CD14-positive monocyte (primary cell): Measurements from ENCODE around the gene CCDC117. TPM values are rescaled to one million over a fixed set of nuclear protein-coding genes. Genes with fewer than 3 reads are reported as not detected.
A peak's percentile ranks its signal among the peaks of the same experiment; 100 is the strongest.

Experiments used
- DNase-seq, 3 donors: peaks; one replicate each; pipeline ENCODE4 v3.0.0-alpha.2; 2011 to 2022
- H2AFZ ChIP-seq: 2 replicates; pipeline ENCODE4 v1.6.0; 2012; ENCODE audit warnings: mild to moderate bottlenecking, low read depth, low read length, inconsistent platforms; ENCODE audit not compliant: insufficient read depth, poor library complexity, severe bottlenecking
- H3K27ac ChIP-seq, 2 donors: 1 replicate in 1 of 2; 2 replicates in 1 of 2; pipeline ENCODE4 v1.5.1; 2012 to 2013; ENCODE audit warnings: low read length in 2 of 2, control low read depth in 1 of 2, inconsistent platforms in 1 of 2, low read depth in 1 of 2, mild to moderate bottlenecking in 1 of 2
- H3K27me3 ChIP-seq, 2 donors: one replicate each; pipeline versions ENCODE4 v1.6.0 to v1.6.1; 2011 to 2013; ENCODE audit warnings: low read length in 2 of 2; ENCODE audit not compliant: control insufficient read depth in 2 of 2, insufficient read depth in 2 of 2
- H3K36me3 ChIP-seq, 2 donors: replicated peaks in 1 of 2; 1 replicate in 1 of 2; 2 replicates in 1 of 2; pipeline versions ENCODE4 v1.5.1 to v1.6.1; 2012 to 2013; ENCODE audit warnings: low read length in 2 of 2, control low read depth in 1 of 2, inconsistent platforms in 1 of 2, mild to moderate bottlenecking in 1 of 2; ENCODE audit not compliant: insufficient read depth in 2 of 2, control insufficient read depth in 1 of 2
- H3K4me1 ChIP-seq, 2 donors: 1 replicate in 1 of 2; 2 replicates in 1 of 2; pipeline versions ENCODE4 v1.5.1 to v1.6.1; 2012 to 2013; ENCODE audit warnings: low read length in 2 of 2, control low read depth in 1 of 2, inconsistent platforms in 1 of 2, mild to moderate bottlenecking in 1 of 2, moderate library complexity in 1 of 2; ENCODE audit not compliant: insufficient read depth in 2 of 2, control insufficient read depth in 1 of 2
- H3K4me2 ChIP-seq: replicated peaks from 2 replicates; pipeline ENCODE3; 2012; ENCODE audit warnings: low read length, moderate library complexity, mild to moderate bottlenecking; ENCODE audit not compliant: poor library complexity, severe bottlenecking; ENCODE audit errors: extremely low read depth
- H3K4me3 ChIP-seq, 3 experiments: fragments of 200-600 bp in 1 of 3; sonication (generic) in 1 of 3; replicated peaks in 1 of 3; 1 replicate in 2 of 3; 2 replicates in 1 of 3; pipeline ENCODE4 v1.5.1; 2011 to 2013; ENCODE audit warnings: low read length in 3 of 3, mild to moderate bottlenecking in 3 of 3, control low read depth in 2 of 3, low read depth in 2 of 3, inconsistent platforms in 1 of 3, moderate library complexity in 1 of 3
- H3K79me2 ChIP-seq: 2 replicates; pipeline ENCODE4 v1.6.0; 2012; ENCODE audit warnings: mild to moderate bottlenecking, control low read depth, inconsistent platforms, low read length, moderate library complexity; ENCODE audit not compliant: insufficient read depth
- H3K9ac ChIP-seq: 2 replicates; pipeline ENCODE4 v1.6.0; 2017; ENCODE audit warnings: low read length, mild to moderate bottlenecking; ENCODE audit not compliant: insufficient read depth, poor library complexity, severe bottlenecking
- H3K9me3 ChIP-seq, 2 donors: replicated peaks in 1 of 2; 1 replicate in 1 of 2; 2 replicates in 1 of 2; pipeline versions ENCODE4 v1.5.1 to v1.6.1; 2012 to 2013; ENCODE audit warnings: low read length in 2 of 2, control low read depth in 1 of 2; ENCODE audit not compliant: control insufficient read depth in 1 of 2, insufficient read depth in 1 of 2
- H4K20me1 ChIP-seq: 2 replicates; pipeline ENCODE4 v1.6.0; 2012; ENCODE audit warnings: mild to moderate bottlenecking, low read length, control low read depth, moderate library complexity; ENCODE audit not compliant: insufficient read depth
- H3K27ac Mint-ChIP-seq, 7 donors: one replicate each; pipeline ENCODE4 v1.8.0; 2020; ENCODE audit warnings: mild to moderate bottlenecking in 7 of 7, mixed read lengths in 7 of 7, moderate library complexity in 6 of 7, inconsistent platforms in 2 of 7
- H3K27me3 Mint-ChIP-seq, 3 donors: one replicate each; pipeline ENCODE4 v1.8.0; 2021 to 2022; ENCODE audit warnings: low read depth in 3 of 3, mild to moderate bottlenecking in 3 of 3, mixed read lengths in 3 of 3, moderate library complexity in 3 of 3, inconsistent platforms in 1 of 3
- H3K36me3 Mint-ChIP-seq, 2 donors: one replicate each; pipeline ENCODE4 v1.8.0; 2020; ENCODE audit warnings: mixed read lengths in 2 of 2, inconsistent platforms in 1 of 2, mild to moderate bottlenecking in 1 of 2
- H3K4me1 Mint-ChIP-seq: one replicate; pipeline ENCODE4 v1.8.0; 2020; ENCODE audit warnings: mild to moderate bottlenecking, mixed read lengths
- H3K4me3 Mint-ChIP-seq, 2 donors: one replicate each; pipeline ENCODE4 v1.8.0; 2020; ENCODE audit warnings: mild to moderate bottlenecking in 2 of 2, mixed read lengths in 2 of 2, moderate library complexity in 1 of 2
- H3K9me3 Mint-ChIP-seq, 7 donors: one replicate each; pipeline ENCODE4 v1.8.0; 2020 to 2022; ENCODE audit warnings: mixed read lengths in 7 of 7, mild to moderate bottlenecking in 6 of 7, moderate library complexity in 6 of 7, inconsistent platforms in 2 of 7
- CTCF ChIP-seq: fragments of 200-600 bp; IDR thresholded peaks from one replicate; pipeline ENCODE4 v1.8.0; 2022; ENCODE audit warnings: antibody characterized with exemption, mild to moderate bottlenecking
- WGBS: methylation state at CpG from one replicate; pipeline ENCODE4 v1.1.5; 2013; ENCODE audit warnings: missing lambda C conversion rate; ENCODE audit not compliant: insufficient coverage; 5-methylcytosine and 5-hydroxymethylcytosine counted together
- intact Hi-C, 2 donors: fragments of 100-400 bp; cut with micrococcal nuclease; formaldehyde crosslinking; loops; one replicate each; pipeline versions ENCODE4 v1.15.0 to v1.15.1; 2023
- polyA plus RNA-seq, 3 donors: library from polyadenylated mRNA; depleted of rRNA in 1 of 3; unstranded in 2 of 3; stranded (reverse) in 1 of 3; fragments of 300-500 nt in 2 of 3; fragments of >200 nt in 1 of 3; fragmentation: Illumina TruSeq in 2 of 3; gene quantifications; 1 replicate in 2 of 3; 2 replicates in 1 of 3; pipeline ENCODE4 v1.2.3, GENCODE V29; 2012 to 2021

Gene CCDC117
- polyA plus RNA-seq, 3 donors: 6.8 to 12.6 (median 10.3) TPM

- H2AFZ ChIP-seq: no peak overlapping the region
- no peaks in the 10 kb centered on the region for H3K79me2 ChIP-seq
- H3K9me3 ChIP-seq: no peaks in the 10 kb centered on the region
- H3K36me3 Mint-ChIP-seq: peaks cover 0 to 5% of the 10 kb centered on the region in 2 donors
- no peak for DNase-seq
- no peaks in the 10 kb centered on the region for H3K27me3 ChIP-seq
- peaks cover 0 to 2% (median 0%) of the 10 kb centered on the region in 7 donors for H3K9me3 Mint-ChIP-seq
- peak overlapping the region in 2 of 7 donors; percentile 64 to 67 for H3K27ac Mint-ChIP-seq
- no peaks in the 10 kb centered on the region for H4K20me1 ChIP-seq
- H3K4me2 ChIP-seq: no peak overlapping the region
- TF ChIP-seq CTCF: no peak
- no peak overlapping the region for H3K4me3 Mint-ChIP-seq
- intact Hi-C loops: loop anchor here (5.0 kb wide), 2 partner anchors 224 to 229 kb away; no protein-coding TSS in a partner anchor
- 90% methylated on average over 7 of the region's 7 CpGs for WGBS
- H3K4me1 Mint-ChIP-seq: peaks cover 44% of the 10 kb centered on the region
- H3K4me3 ChIP-seq: no peak overlapping the region
- no peak overlapping the region for H3K9ac ChIP-seq
- H3K27ac ChIP-seq: peak overlapping the region in 1 of 2 donors; percentile 36
- H3K36me3 ChIP-seq: no peaks in the 10 kb centered on the region
- peaks cover 0 to 3% (median 2%) of the 10 kb centered on the region in 3 donors for H3K27me3 Mint-ChIP-seq
- H3K4me1 ChIP-seq: peaks cover 21 to 26% of the 10 kb centered on the region in 2 donors
Observed at GRCh38 chr22:28831140-28832072, 58.9 kb downstream of the CCDC117 start.

- no CpG with 5 or more reads among the region's 1 CpG for WGBS
- H3K9me3 ChIP-seq: no peaks in the 10 kb centered on the region
- no peaks in the 10 kb centered on the region for H3K36me3 ChIP-seq
- Mint-ChIP-seq H3K9me3 (peaks cover 0 to 2% (median 0%) of the 10 kb centered on the region in 7 donors), H3K36me3 (peaks cover 0 to 5% of the 10 kb centered on the region in 2 donors), H3K4me1 (peaks cover 32% of the 10 kb centered on the region), H3K27me3 (peaks cover 0 to 3% (median 2%) of the 10 kb centered on the region in 3 donors), H3K4me3 (no peak overlapping the region), H3K27ac (peak overlapping the region in 1 of 7 donors; percentile 59)
- no peaks in the 10 kb centered on the region for H3K79me2 ChIP-seq
- no peaks in the 10 kb centered on the region for H3K27me3 ChIP-seq
- no peak overlapping the region for H2AFZ ChIP-seq
- H3K4me1 ChIP-seq: peaks cover 15 to 16% of the 10 kb centered on the region in 2 donors
- DNase-seq: no peak
- no peaks in the 10 kb centered on the region for H4K20me1 ChIP-seq
- intact Hi-C loops: loop anchor here (5.0 kb wide), 2 partner anchors 225 to 230 kb away; no protein-coding TSS in a partner anchor
- H3K27ac ChIP-seq: no peak overlapping the region
- no peak for TF ChIP-seq CTCF
- H3K4me3 ChIP-seq: no peak overlapping the region
- H3K4me2 ChIP-seq: no peak overlapping the region
- no peak overlapping the region for H3K9ac ChIP-seq
Observed at GRCh38 chr22:28832731-28833130, 60.2 kb downstream of the CCDC117 start.
